LHCN-M2 (cell line): ENCODE measurements around the gene SLC47A1. TPM values are rescaled to one million over a fixed set of nuclear protein-coding genes. Genes with fewer than 3 reads are reported as not detected.

Experiments
- DNase-seq: peaks from one replicate; pipeline ENCODE4 v3.0.0-alpha.2; 2012; ENCODE audit warnings: low read depth
- total RNA-seq: library from RNA; depleted of rRNA; stranded (reverse); fragments of >200 nt; gene quantifications from 2 replicates; pipeline ENCODE4 v1.2.3, GENCODE V29; 2014; rRNA removed

Gene SLC47A1
- total RNA-seq, 1 experiment from 2014 or later = 0.17 TPM

- DNase-seq = no peak
These were observed 63.2 kb downstream of the SLC47A1 start for GRCh38 chr17:19596869-19597268.

- DNase-seq = no peak
These were observed 76.7 kb downstream of the SLC47A1 start for GRCh38 chr17:19610311-19610710.

GRCh38 chr17:19610879-19611278 lies 77.2 kb downstream of the SLC47A1 start:
- DNase-seq = no peak

GRCh38 chr17:19613979-19614378 lies 80.3 kb downstream of the SLC47A1 start:
- DNase-seq = no peak

- no peak for DNase-seq
These were observed 81.2 kb downstream of the SLC47A1 start for GRCh38 chr17:19614900-19615299.

- no peak for DNase-seq
These were observed 84.4 kb downstream of the SLC47A1 start for GRCh38 chr17:19618015-19618414.

- DNase-seq = no peak
These were observed 86.2 kb downstream of the SLC47A1 start for GRCh38 chr17:19619705-19620325.

- DNase-seq = no peak
These were observed 88.0 kb downstream of the SLC47A1 start for GRCh38 chr17:19621697-19622096.

- DNase-seq = no peak
These were observed 92.4 kb downstream of the SLC47A1 start for GRCh38 chr17:19626079-19626478.

Other genes starting within 250 kb of the SLC47A1 start
- 21.6 and 37.9 TPM in 2 replicates for gene B9D1, start 171.1 kb upstream of the SLC47A1 start, total RNA-seq
- gene MAPK7, start 155.4 kb upstream of the SLC47A1 start, total RNA-seq = 17.9 and 19.6 TPM in 2 replicates
- 0.13 and 0.40 TPM in 2 replicates for gene MFAP4, start 146.7 kb upstream of the SLC47A1 start, total RNA-seq
- 0.06 TPM in 1 of 2 replicates, not detected in the other for gene RNF112, start 122.6 kb upstream of the SLC47A1 start, total RNA-seq
- gene ALDH3A2, start 114.9 kb downstream of the SLC47A1 start, total RNA-seq = 51.0 and 61.2 TPM in 2 replicates
- gene SLC47A2, start 182.7 kb downstream of the SLC47A1 start, total RNA-seq = not detected in 2 replicates
- not detected in 2 replicates for gene ALDH3A1, start 214.4 kb downstream of the SLC47A1 start, total RNA-seq